ENCODE measurements around the gene FBXO48. TPM values are rescaled to one million over a fixed set of nuclear protein-coding genes. Genes with fewer than 3 reads are reported as not detected.

Gene FBXO48
- total RNA-seq, 2 donors from 2014 or later: 0.78 to 3.0 TPM

- Histone ChIP-seq H3K9me3 (no peaks in the 10 kb centered on the region), H3K4me3 (no peak overlapping the region), H3K27me3 (no peaks in the 10 kb centered on the region), H3K27ac (no peak overlapping the region), H3K36me3 (replicated peaks in 1 of 2; ENCODE audit: insufficient read depth in 1 of 2, low read depth in 2 of 2) (no peaks in the 10 kb centered on the region), H3K4me1 (no peaks in the 10 kb centered on the region)
- TF ChIP-seq CTCF (IDR thresholded peaks at IDR 0.05) (no peak), POLR2A (IDR thresholded peaks at IDR 0.05) (no peak)
- no peak for DNase-seq
- ATAC-seq: no peak
- intact Hi-C loops (cut with DNase I): no loop called here
- 91 to 98% methylated on average over 7 to 9 of the region's 9 CpGs for WGBS, 2 donors
These were observed 50.9 kb downstream of the FBXO48 start for GRCh38 chr2:68416081-68416675.

- no peak overlapping the region for H3K4me3 ChIP-seq
- no peak for ATAC-seq
- H3K4me1 ChIP-seq: no peaks in the 10 kb centered on the region
- TF ChIP-seq POLR2A (IDR thresholded peaks at IDR 0.05) (no peak), CTCF (IDR thresholded peaks at IDR 0.05) (no peak)
- H3K36me3 ChIP-seq (replicated peaks in 1 of 2; ENCODE audit: insufficient read depth in 1 of 2, low read depth in 2 of 2): no peaks in the 10 kb centered on the region
- DNase-seq: no peak
- no peaks in the 10 kb centered on the region for H3K9me3 ChIP-seq
- no peak overlapping the region for H3K27ac ChIP-seq
- no peaks in the 10 kb centered on the region for H3K27me3 ChIP-seq
- intact Hi-C loops (cut with DNase I): no loop called here
These were observed 51.6 kb downstream of the FBXO48 start for GRCh38 chr2:68415521-68415920.

- no peaks in the 10 kb centered on the region for H3K4me1 ChIP-seq
- no peaks in the 10 kb centered on the region for H3K9me3 ChIP-seq
- ATAC-seq (no peak), DNase-seq (no peak)
- TF ChIP-seq CTCF (IDR thresholded peaks at IDR 0.05) (no peak), POLR2A (IDR thresholded peaks at IDR 0.05) (no peak)
- H3K27ac ChIP-seq: no peak overlapping the region
- intact Hi-C loops (cut with DNase I): no loop called here
- H3K27me3 ChIP-seq: no peaks in the 10 kb centered on the region
- no peak overlapping the region for H3K4me3 ChIP-seq
- H3K36me3 ChIP-seq (replicated peaks in 1 of 2; ENCODE audit: insufficient read depth in 1 of 2, low read depth in 2 of 2): no peaks in the 10 kb centered on the region
- WGBS, 2 donors: 56 to 80% methylated on average over 2 to 3 of the region's 3 CpGs
These were observed 52.2 kb downstream of the FBXO48 start for GRCh38 chr2:68414876-68415275.

- intact Hi-C loops (cut with DNase I): no loop called here
- Histone ChIP-seq H3K4me1 (no peaks in the 10 kb centered on the region), H3K36me3 (replicated peaks in 1 of 2; ENCODE audit: insufficient read depth in 1 of 2, low read depth in 2 of 2) (no peaks in the 10 kb centered on the region), H3K9me3 (no peaks in the 10 kb centered on the region), H3K27ac (no peak overlapping the region), H3K4me3 (no peak overlapping the region), H3K27me3 (no peaks in the 10 kb centered on the region)
- ATAC-seq: no peak
- no peak for TF ChIP-seq CTCF (IDR thresholded peaks at IDR 0.05)
- no peak for DNase-seq
These were observed 52.6 kb downstream of the FBXO48 start for GRCh38 chr2:68414452-68414851.

GRCh38 chr2:68413466-68413865 lies 53.6 kb downstream of the FBXO48 start:
- no peaks in the 10 kb centered on the region for H3K36me3 ChIP-seq (replicated peaks in 1 of 2; ENCODE audit: insufficient read depth in 1 of 2, low read depth in 2 of 2)
- H3K27ac ChIP-seq: no peak overlapping the region
- TF ChIP-seq CTCF (IDR thresholded peaks at IDR 0.05): no peak
- TF ChIP-seq POLR2A (IDR thresholded peaks at IDR 0.05): no peak
- WGBS, 2 donors: 94% methylated on average over 2 of the region's 2 CpGs
- ATAC-seq (no peak), DNase-seq (no peak)
- no peaks in the 10 kb centered on the region for H3K9me3 ChIP-seq
- H3K4me3 ChIP-seq: no peak overlapping the region
- intact Hi-C loops (cut with DNase I): no loop called here
- no peaks in the 10 kb centered on the region for H3K27me3 ChIP-seq
- H3K4me1 ChIP-seq: no peaks in the 10 kb centered on the region
